GM18520 (cell line): Measurements from ENCODE around the gene APOL5.
"Not testable (repeated sequence)": the region's sequence is repeated elsewhere in the genome, so short reads cannot be mapped to it uniquely, and the experiment has no call there.

Experiments
- ATAC-seq: cut with Tn5 transposase; IDR thresholded peaks from one replicate; pipeline ENCODE4 v1.9.1; 2021; ENCODE audit not compliant: unreplicated experiment

Gene APOL5

GRCh38 chr22:35717572-35717971, at the start of gene APOL5:
TSS of gene APOL5 (plus strand) at chr22:35717872. CDS start at chr22:35717872, 0 bp downstream.
- ATAC-seq = no peak

- no peak for ATAC-seq
These were observed 43.3 kb upstream of the APOL5 start for GRCh38 chr22:35674335-35674734.

GRCh38 chr22:35676065-35676464, 41.6 kb upstream of the APOL5 start:
- not testable (repeated sequence) for ATAC-seq

GRCh38 chr22:35677460-35678187, 40.0 kb upstream of the APOL5 start:
- no peak for ATAC-seq

- no peak for ATAC-seq
These were observed 38.8 kb upstream of the APOL5 start for GRCh38 chr22:35678836-35679235.

GRCh38 chr22:35679492-35679891, 38.2 kb upstream of the APOL5 start:
- not testable (repeated sequence) for ATAC-seq

GRCh38 chr22:35681454-35682052, 36.1 kb upstream of the APOL5 start:
- no peak for ATAC-seq

- no peak for ATAC-seq
These were observed 34.1 kb upstream of the APOL5 start for GRCh38 chr22:35683560-35683959.

- no peak for ATAC-seq
These were observed 33.4 kb upstream of the APOL5 start for GRCh38 chr22:35684270-35684700.

- no peak for ATAC-seq
These were observed 32.9 kb upstream of the APOL5 start for GRCh38 chr22:35684732-35685131.

GRCh38 chr22:35685731-35686130, 31.9 kb upstream of the APOL5 start:
- ATAC-seq = no peak

- ATAC-seq = no peak
These were observed 31.4 kb upstream of the APOL5 start for GRCh38 chr22:35686298-35686697.

- no peak for ATAC-seq
These were observed 30.2 kb upstream of the APOL5 start for GRCh38 chr22:35687461-35687860.

- ATAC-seq = no peak
These were observed 28.6 kb upstream of the APOL5 start for GRCh38 chr22:35688913-35689675.

- ATAC-seq = no peak
These were observed 27.7 kb upstream of the APOL5 start for GRCh38 chr22:35690001-35690400.

GRCh38 chr22:35695202-35695601, 22.5 kb upstream of the APOL5 start:
- ATAC-seq = no peak

- no peak for ATAC-seq
These were observed 20.5 kb upstream of the APOL5 start for GRCh38 chr22:35697142-35697541.

GRCh38 chr22:35699852-35700251, 17.8 kb upstream of the APOL5 start:
- not testable (repeated sequence) for ATAC-seq

- ATAC-seq = no peak
These were observed 13.6 kb upstream of the APOL5 start for GRCh38 chr22:35703861-35704584.

GRCh38 chr22:35705141-35705540, 12.5 kb upstream of the APOL5 start:
- ATAC-seq = no peak

GRCh38 chr22:35708453-35708852, 9.2 kb upstream of the APOL5 start:
- ATAC-seq = no peak
